ENCODE data around the gene OLFML2A. TPM values are rescaled to one million over a fixed set of nuclear protein-coding genes. Genes with fewer than 3 reads are reported as not detected.

OLFML2A gene
- total RNA-seq, 2 experiments from 2014 or later, result 4.4 to 6.7 TPM

DNA sequence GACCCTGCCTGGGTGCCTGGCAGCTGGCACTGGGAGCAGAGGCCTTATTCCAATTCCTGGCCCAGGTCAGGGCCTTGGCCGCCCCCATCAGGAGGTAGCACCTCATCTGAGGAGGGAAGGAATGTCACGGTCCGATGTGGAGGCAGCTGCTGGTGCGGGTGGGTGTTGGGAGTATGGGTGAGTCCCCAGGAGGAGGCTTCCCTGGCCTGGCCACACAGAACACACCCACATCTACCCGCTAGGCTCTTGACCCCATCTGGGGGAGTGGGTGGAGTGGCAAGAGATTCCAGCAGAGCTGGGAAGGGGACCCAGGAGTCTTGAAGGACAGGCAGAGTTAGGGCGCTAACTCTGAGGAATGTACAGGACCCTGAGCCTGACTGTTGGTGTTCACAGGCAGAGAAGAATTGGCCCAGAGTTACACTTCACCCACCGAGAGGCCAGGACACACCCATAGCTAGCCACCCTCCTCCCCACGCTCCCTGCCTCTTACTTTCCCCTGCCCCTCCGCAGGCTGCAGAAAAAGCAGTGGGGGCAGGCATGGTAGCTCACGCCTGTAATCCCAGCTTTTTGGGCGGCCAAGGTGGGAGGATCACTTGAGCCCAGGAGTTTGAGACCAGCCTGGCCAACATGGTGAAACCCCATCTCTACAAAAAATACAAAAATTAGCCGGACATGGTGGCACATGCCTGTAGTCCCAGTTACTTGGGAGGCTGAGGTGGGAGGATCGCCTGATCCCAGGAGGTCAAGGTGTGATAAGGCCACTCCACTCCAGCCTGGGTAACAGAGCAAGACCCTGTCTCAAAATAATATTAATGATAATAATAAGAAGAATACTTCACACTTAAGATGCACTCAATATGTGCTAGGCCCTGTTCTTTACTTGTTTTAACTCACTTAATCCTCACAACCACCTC, 6.0 kb downstream of the OLFML2A start:
- Histone ChIP-seq H3K9me2 (ENCODE audit: insufficient read depth, low read length) (no peaks in the 10 kb centered on the region), H3K79me2 (ENCODE audit: insufficient read depth, low read depth, low read length) (no peaks in the 10 kb centered on the region), H4K20me1 (ENCODE audit: insufficient read depth, low read length) (no peaks in the 10 kb centered on the region), H3K4me1 (ENCODE audit: insufficient read depth, low read length, poor library complexity, severe bottlenecking) (no peaks in the 10 kb centered on the region), H3K27ac (ENCODE audit: low read depth, low read length, poor library complexity, severe bottlenecking) (no peak overlapping the region), H3K4me3 (ENCODE audit: low read depth, low read length, poor library complexity, severe bottlenecking) (no peak overlapping the region), H3K9me3 (ENCODE audit: low read length) (no peaks in the 10 kb centered on the region), H3K36me3 (ENCODE audit: insufficient read depth, low read length) (no peaks in the 10 kb centered on the region), H3K4me2 (ENCODE audit: low read length) (no peak overlapping the region), H2AFZ (ENCODE audit: low read length) (no peak overlapping the region)
- no TSS peak for BruUV-seq (replicated peaks)
- TF ChIP-seq, protein P1, sequence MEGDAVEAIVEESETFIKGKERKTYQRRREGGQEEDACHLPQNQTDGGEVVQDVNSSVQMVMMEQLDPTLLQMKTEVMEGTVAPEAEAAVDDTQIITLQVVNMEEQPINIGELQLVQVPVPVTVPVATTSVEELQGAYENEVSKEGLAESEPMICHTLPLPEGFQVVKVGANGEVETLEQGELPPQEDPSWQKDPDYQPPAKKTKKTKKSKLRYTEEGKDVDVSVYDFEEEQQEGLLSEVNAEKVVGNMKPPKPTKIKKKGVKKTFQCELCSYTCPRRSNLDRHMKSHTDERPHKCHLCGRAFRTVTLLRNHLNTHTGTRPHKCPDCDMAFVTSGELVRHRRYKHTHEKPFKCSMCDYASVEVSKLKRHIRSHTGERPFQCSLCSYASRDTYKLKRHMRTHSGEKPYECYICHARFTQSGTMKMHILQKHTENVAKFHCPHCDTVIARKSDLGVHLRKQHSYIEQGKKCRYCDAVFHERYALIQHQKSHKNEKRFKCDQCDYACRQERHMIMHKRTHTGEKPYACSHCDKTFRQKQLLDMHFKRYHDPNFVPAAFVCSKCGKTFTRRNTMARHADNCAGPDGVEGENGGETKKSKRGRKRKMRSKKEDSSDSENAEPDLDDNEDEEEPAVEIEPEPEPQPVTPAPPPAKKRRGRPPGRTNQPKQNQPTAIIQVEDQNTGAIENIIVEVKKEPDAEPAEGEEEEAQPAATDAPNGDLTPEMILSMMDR (conservative IDR thresholded peaks at IDR 0.05; ENCODE audit: low read length), result no peak
- no peak for TF ChIP-seq EZH2phosphoT487 (IDR thresholded peaks at IDR 0.05; ENCODE audit: borderline replicate concordance, low read depth, low read length)
- DNase-seq (ENCODE audit: low spot score), result no peak
- intact Hi-C loops (cut with micrococcal nuclease; ENCODE audit: unreplicated experiment), result no loop called here
- ChIA-PET CTCF (ENCODE audit: unreplicated experiment) (no interaction called here), POLR2A (interaction anchor here (1.0 kb wide), 1 partner anchor 16 kb away, joined by 3 read pairs; no protein-coding TSS in a partner anchor)

DNA sequence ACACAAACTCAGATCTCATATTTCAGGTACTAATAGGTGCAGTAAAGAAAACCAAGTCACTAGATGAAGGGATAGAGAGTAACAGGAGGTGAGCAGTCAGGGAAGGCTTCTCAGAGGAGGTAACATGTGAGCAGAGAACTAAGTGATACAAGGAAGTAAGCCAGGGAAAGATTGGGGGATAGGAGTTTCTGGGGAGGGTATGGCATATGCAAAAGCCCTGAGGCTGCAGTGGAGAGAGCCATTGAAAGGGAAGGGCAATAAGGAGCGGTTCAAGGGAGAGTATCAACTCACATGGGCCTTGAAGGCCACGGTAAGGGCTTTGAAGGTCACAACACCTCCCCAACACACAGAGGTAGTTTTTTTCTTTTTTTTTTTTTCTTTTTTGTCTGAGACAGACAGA, 6.9 kb downstream of the OLFML2A start:
- Histone ChIP-seq H4K20me1 (ENCODE audit: insufficient read depth, low read length) (no peaks in the 10 kb centered on the region), H3K36me3 (ENCODE audit: insufficient read depth, low read length) (no peaks in the 10 kb centered on the region), H3K9me3 (ENCODE audit: low read length) (no peaks in the 10 kb centered on the region), H3K4me2 (ENCODE audit: low read length) (no peak overlapping the region), H3K9me2 (ENCODE audit: insufficient read depth, low read length) (no peaks in the 10 kb centered on the region), H3K27ac (ENCODE audit: low read depth, low read length, poor library complexity, severe bottlenecking) (no peak overlapping the region), H2AFZ (ENCODE audit: low read length) (no peak overlapping the region), H3K4me3 (ENCODE audit: low read depth, low read length, poor library complexity, severe bottlenecking) (no peak overlapping the region), H3K4me1 (ENCODE audit: insufficient read depth, low read length, poor library complexity, severe bottlenecking) (no peaks in the 10 kb centered on the region), H3K79me2 (ENCODE audit: insufficient read depth, low read depth, low read length) (no peaks in the 10 kb centered on the region)
- no peak for TF ChIP-seq EZH2phosphoT487 (IDR thresholded peaks at IDR 0.05; ENCODE audit: borderline replicate concordance, low read depth, low read length)
- TF ChIP-seq, protein P1 (conservative IDR thresholded peaks at IDR 0.05; ENCODE audit: low read length), result no peak
- no TSS peak for BruUV-seq (replicated peaks)
- intact Hi-C loops (cut with micrococcal nuclease; ENCODE audit: unreplicated experiment), result no loop called here
- ChIA-PET POLR2A (interaction anchor here (0.7 kb wide), 1 partner anchor 147 kb away, joined by 4 read pairs; no protein-coding TSS in a partner anchor), CTCF (ENCODE audit: unreplicated experiment) (no interaction called here)
- no peak for DNase-seq (ENCODE audit: low spot score)

DNA sequence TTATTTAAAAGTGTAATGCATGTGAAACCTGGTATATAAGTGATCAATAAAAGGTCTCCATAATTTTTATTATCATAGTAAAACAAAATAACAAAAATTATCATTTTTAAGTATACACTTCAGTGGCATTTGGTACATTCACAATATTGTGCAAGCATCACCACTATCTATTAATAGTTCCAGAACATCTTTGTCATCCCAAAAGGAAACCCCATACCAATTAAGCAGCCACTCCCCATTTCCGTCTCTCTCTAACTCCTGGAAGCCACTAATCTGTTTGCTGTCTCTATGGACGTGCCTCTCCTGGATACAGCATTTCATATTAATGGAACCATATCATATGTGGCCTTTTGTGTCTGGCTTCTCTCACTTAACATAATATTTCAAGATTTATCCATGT, 7.6 kb downstream of the OLFML2A start:
- Histone ChIP-seq H3K4me2 (ENCODE audit: low read length) (no peak overlapping the region), H3K9me2 (ENCODE audit: insufficient read depth, low read length) (no peaks in the 10 kb centered on the region), H3K4me1 (ENCODE audit: insufficient read depth, low read length, poor library complexity, severe bottlenecking) (no peaks in the 10 kb centered on the region), H3K79me2 (ENCODE audit: insufficient read depth, low read depth, low read length) (no peaks in the 10 kb centered on the region), H3K36me3 (ENCODE audit: insufficient read depth, low read length) (no peaks in the 10 kb centered on the region), H3K4me3 (ENCODE audit: low read depth, low read length, poor library complexity, severe bottlenecking) (no peak overlapping the region), H3K27ac (ENCODE audit: low read depth, low read length, poor library complexity, severe bottlenecking) (no peak overlapping the region), H3K9me3 (ENCODE audit: low read length) (no peaks in the 10 kb centered on the region), H4K20me1 (ENCODE audit: insufficient read depth, low read length) (no peaks in the 10 kb centered on the region), H2AFZ (ENCODE audit: low read length) (no peak overlapping the region)
- POLR2A ChIA-PET, result interaction anchor here (0.7 kb wide), 1 partner anchor 146 kb away, joined by 4 read pairs; no protein-coding TSS in a partner anchor
- TF ChIP-seq, protein P1 (conservative IDR thresholded peaks at IDR 0.05; ENCODE audit: low read length), result no peak
- TF ChIP-seq EZH2phosphoT487 (IDR thresholded peaks at IDR 0.05; ENCODE audit: borderline replicate concordance, low read depth, low read length), result no peak
- DNase-seq (ENCODE audit: low spot score), result no peak
- CTCF ChIA-PET (ENCODE audit: unreplicated experiment), result no interaction called here
- intact Hi-C loops (cut with micrococcal nuclease; ENCODE audit: unreplicated experiment), result no loop called here
- BruUV-seq (replicated peaks), result no TSS peak

Data from OCI-LY7 (cell line).